Ovary (tissue), 9 donors: ENCODE measurements around the gene APEX1. TPM values are rescaled to one million over a fixed set of nuclear protein-coding genes. Genes with fewer than 3 reads are reported as not detected.

Experiments
- DNase-seq, 5 donors: peaks; one replicate each; pipeline ENCODE4 v3.0.0-alpha.2; 2019 to 2020
- H3K27ac ChIP-seq, 2 donors: fragments of 200-600 bp; one replicate each; pipeline versions ENCODE4 v1.5.1 to v1.8.0; 2019 to 2022
- H3K27me3 ChIP-seq: fragments of 200-600 bp; one replicate; pipeline ENCODE4 v1.8.0; 2022
- H3K36me3 ChIP-seq: fragments of 200-600 bp; sonication (generic); one replicate; pipeline ENCODE4 v1.5.1; 2019
- H3K4me1 ChIP-seq: one replicate; pipeline ENCODE4 v1.8.1; 2013; ENCODE audit warnings: mild to moderate bottlenecking, moderate library complexity; ENCODE audit not compliant: insufficient read depth
- H3K4me3 ChIP-seq: fragments of 200-600 bp; sonication (generic); one replicate; pipeline ENCODE4 v1.5.1; 2017
- H3K9me3 ChIP-seq, 2 donors: fragments of 200-600 bp in 1 of 2; sonication (generic) in 1 of 2; one replicate each; pipeline versions ENCODE4 v1.5.1 to v1.8.1; 2013 to 2019; ENCODE audit warnings: mild to moderate bottlenecking in 1 of 2, moderate library complexity in 1 of 2
- EP300 ChIP-seq: sonication (generic); formaldehyde crosslinking; IDR thresholded peaks from one replicate; pipeline ENCODE4 v1.6.1; 2017; ENCODE audit warnings: antibody characterized with exemption
- POLR2A ChIP-seq: fragments of 450-650 bp; IDR thresholded peaks from one replicate; pipeline ENCODE4 v1.6.1; 2017; ENCODE audit warnings: antibody characterized with exemption, mild to moderate bottlenecking, moderate library complexity
- WGBS, 3 donors: extraction: QIAGEN DNeasy Blood & Tissue Kit in 1 of 3; methylation state at CpG; one replicate each; pipeline versions ENCODE4 v1.1.5 to v1.1.7; 2013 to 2017; 5-methylcytosine and 5-hydroxymethylcytosine counted together
- intact Hi-C, 4 donors: fragments of 100-400 bp; cut with DNase I; formaldehyde crosslinking; loops; one replicate each; pipeline versions ENCODE4 v1.11.0 to v1.15.1; 2022 to 2023
- polyA plus RNA-seq, 2 donors: library from polyadenylated mRNA; stranded (reverse); fragments of 200-250 nt in 1 of 2; fragments of 350-450 nt in 1 of 2; fragmentation: Illumina TruSeq in 1 of 2; extraction: RNeasy Lipid Tissue Mini Kit (QIAGEN cat#74804) in 1 of 2; gene quantifications; one replicate each; pipeline ENCODE4 v1.2.3, GENCODE V29; 2013 to 2014
- total RNA-seq, 7 donors: library from RNA; depleted of rRNA in 2 of 7; stranded (reverse); fragments of >200 nt in 2 of 7; fragmentation: NEBNext Ultra II Directional in 3 of 7; extraction: Animal tissue kit (Norgen Biotek cat#: 25700) in 3 of 7; gene quantifications; one replicate each; pipeline versions ENCODE4 v1.1.0 to v1.2.4, GENCODE V29; 2016 to 2023
- TF ChIP-seq, protein P1 (sequence below), 3 donors: fragments of 450-650 bp in 2 of 3; fragments of 200-600 bp in 1 of 3; IDR thresholded peaks; one replicate each; pipeline versions ENCODE4 v1.5.1 to v1.8.0; 2016 to 2022; ENCODE audit warnings: antibody characterized with exemption in 3 of 3, mild to moderate bottlenecking in 1 of 3
- donor health status: DM: no; HTN: no; CAD: no; lungs with moderate emphysema.
- donor health status: DM: no; HTN: no; CAD: no.
- donor health status: Bipolar disorder and iron deficiency.
- donor health status: DM: yes; HTN: yes; CAD: no.
- donor health status: DM: no; HTN: no; CAD: no.
- donor health status: DM: yes; HTN: yes; CAD: no.

The APEX1 gene
- total and polyA plus RNA-seq, 9 donors, result 141 to 292 (median 170) TPM

DNA sequence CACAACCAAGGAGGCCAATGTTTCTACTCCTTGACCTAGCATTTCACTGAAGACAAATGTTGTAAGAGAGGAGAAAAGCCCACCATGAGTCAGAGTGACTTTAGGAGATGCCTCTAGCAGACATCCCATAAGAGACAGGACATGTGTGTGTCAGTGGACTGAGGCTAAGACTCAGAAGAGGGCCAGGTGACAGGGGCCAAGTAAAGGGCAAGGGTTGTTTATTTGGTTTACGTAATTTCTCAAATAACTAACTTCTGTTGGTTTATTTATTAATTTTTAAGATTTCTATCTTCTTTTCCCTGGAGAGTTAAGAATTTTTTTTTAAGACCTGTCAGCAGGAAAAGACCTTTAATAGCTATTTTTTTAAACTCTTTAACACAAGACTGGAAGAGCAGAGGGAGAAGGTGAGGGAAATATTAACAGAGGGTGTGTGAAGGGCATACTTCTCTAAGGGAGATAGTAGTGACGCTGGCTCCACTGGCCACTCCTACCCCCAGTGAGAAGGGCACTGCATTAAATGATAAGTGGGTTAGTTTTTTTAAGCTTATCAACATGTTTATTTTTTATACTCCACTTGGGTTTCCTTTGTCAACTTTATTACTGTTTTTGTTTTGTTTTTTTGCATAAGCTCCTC, 17.6 kb downstream of the APEX1 start:
- H3K36me3 ChIP-seq, result no peaks in the 10 kb centered on the region

DNA sequence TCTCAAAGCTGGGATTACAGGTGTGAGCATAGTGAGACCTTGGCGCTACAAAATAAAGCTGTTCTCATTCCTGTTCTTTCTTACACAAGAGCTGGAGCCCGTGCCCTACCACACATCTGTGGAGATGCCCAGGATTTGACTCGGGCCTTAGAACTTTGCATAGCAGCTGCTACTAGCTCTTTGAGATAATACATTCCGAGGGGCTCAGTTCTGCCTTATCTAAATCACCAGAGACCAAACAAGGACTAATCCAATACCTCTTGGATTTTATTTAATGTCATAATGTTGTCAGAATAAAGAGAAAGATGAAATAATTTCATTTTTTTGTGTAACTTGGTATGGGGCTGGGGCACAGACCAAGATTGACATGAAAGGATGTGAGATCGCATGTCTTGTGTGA, 21.8 kb downstream of the APEX1 start:
- 85 to 90% (median 85%) methylated on average over 5 of the region's 5 CpGs for WGBS, 3 donors
- no peaks in the 10 kb centered on the region for H3K4me1 ChIP-seq
- no peak for TF ChIP-seq POLR2A
- TF ChIP-seq, protein P1, sequence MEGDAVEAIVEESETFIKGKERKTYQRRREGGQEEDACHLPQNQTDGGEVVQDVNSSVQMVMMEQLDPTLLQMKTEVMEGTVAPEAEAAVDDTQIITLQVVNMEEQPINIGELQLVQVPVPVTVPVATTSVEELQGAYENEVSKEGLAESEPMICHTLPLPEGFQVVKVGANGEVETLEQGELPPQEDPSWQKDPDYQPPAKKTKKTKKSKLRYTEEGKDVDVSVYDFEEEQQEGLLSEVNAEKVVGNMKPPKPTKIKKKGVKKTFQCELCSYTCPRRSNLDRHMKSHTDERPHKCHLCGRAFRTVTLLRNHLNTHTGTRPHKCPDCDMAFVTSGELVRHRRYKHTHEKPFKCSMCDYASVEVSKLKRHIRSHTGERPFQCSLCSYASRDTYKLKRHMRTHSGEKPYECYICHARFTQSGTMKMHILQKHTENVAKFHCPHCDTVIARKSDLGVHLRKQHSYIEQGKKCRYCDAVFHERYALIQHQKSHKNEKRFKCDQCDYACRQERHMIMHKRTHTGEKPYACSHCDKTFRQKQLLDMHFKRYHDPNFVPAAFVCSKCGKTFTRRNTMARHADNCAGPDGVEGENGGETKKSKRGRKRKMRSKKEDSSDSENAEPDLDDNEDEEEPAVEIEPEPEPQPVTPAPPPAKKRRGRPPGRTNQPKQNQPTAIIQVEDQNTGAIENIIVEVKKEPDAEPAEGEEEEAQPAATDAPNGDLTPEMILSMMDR (IDR thresholded peaks at IDR 0.05), result no peak
- TF ChIP-seq EP300, result no peak
- no peaks in the 10 kb centered on the region for H3K36me3 ChIP-seq
- intact Hi-C loops, result no loop called here
- no peak overlapping the region for H3K27ac ChIP-seq
- no peaks in the 10 kb centered on the region for H3K27me3 ChIP-seq
- no peak overlapping the region for H3K4me3 ChIP-seq
- H3K9me3 ChIP-seq, result no peaks in the 10 kb centered on the region
- no peak for DNase-seq

More for the DNA sequence above, 17.6 kb downstream of the APEX1 start:
- no peaks in the 10 kb centered on the region for H3K27me3 ChIP-seq
- no peaks in the 10 kb centered on the region for H3K9me3 ChIP-seq
- 77 to 92% (median 81%) methylated on average over 2 of the region's 2 CpGs for WGBS, 3 donors
- peaks cover 2% of the 10 kb centered on the region for H3K4me1 ChIP-seq
- DNase-seq, result no peak
- H3K27ac ChIP-seq, result no peak overlapping the region
- no peak overlapping the region for H3K4me3 ChIP-seq
- no peak for TF ChIP-seq POLR2A
- no peak for TF ChIP-seq EP300
- TF ChIP-seq, protein P1 (IDR thresholded peaks at IDR 0.05), result no peak
- intact Hi-C loops, result no loop called here

DNA sequence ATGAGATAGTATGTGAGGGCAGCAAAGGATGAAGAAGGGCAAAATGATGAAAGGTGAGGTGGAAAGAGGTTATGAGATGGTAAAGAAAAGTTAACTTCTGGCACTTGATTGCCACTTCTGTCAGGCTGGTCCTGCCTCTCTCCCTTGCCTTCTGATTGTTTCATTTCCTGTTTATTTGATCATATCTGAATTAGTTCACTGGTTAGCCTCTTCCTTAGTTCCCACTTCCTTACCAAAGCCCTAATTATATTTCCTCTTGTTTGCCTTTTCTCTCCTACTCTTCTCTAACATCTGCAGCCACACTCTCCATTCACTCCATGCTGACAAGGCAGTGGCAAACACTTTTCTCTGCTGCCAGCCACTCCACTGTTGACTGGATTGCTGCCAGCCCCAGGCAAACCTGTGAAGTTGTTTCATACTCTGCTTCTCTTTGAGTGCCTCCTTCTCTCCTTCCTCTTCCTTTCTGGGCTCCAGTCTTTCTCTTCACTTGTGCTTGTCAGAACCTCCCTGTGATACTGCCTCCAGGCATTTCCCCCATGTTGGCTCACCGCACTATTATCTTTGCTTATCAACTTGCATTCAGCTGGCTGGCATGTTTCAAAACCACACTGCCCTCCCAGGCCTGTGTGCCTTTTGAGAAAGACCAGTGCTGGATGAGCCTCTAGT, 22.3 kb downstream of the APEX1 start:
- DNase-seq, result no peak
- no peak for TF ChIP-seq EP300
- TF ChIP-seq, protein P1 (IDR thresholded peaks at IDR 0.05), result no peak
- TF ChIP-seq POLR2A, result no peak
- Histone ChIP-seq H3K27ac (no peak overlapping the region), H3K4me3 (no peak overlapping the region), H3K4me1 (no peaks in the 10 kb centered on the region), H3K9me3 (no peaks in the 10 kb centered on the region), H3K27me3 (no peaks in the 10 kb centered on the region), H3K36me3 (no peaks in the 10 kb centered on the region)
- WGBS, 3 donors, result 14 to 54% (median 22%) methylated on average over 1 of the region's 1 CpG
- intact Hi-C loops, result no loop called here

DNA sequence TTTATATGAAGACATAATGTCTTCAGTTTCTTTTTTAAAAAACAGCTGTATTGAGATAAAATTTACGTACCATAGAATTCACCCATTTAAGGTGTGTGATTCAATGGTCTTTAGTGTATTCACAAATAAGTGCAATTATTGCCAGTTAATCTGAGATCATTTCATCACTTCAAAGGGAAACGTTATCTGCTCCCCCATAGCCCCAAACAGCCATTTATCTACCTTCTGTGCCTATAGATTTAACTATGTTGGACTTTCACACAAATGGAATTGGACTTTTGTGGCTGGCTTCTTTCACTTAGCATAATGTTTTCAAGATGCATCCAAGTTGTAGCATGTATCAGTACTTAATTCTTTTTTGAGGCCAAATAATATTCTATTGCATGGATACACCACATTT, 23.9 kb downstream of the APEX1 start:
- H3K4me3 ChIP-seq, result no peak overlapping the region
- intact Hi-C loops, result no loop called here
- H3K4me1 ChIP-seq, result no peaks in the 10 kb centered on the region
- no peak overlapping the region for H3K27ac ChIP-seq
- no peaks in the 10 kb centered on the region for H3K27me3 ChIP-seq
- no peaks in the 10 kb centered on the region for H3K36me3 ChIP-seq
- TF ChIP-seq, protein P1 (IDR thresholded peaks at IDR 0.05), result no peak
- no peak for TF ChIP-seq POLR2A
- no peak for TF ChIP-seq EP300
- no peaks in the 10 kb centered on the region for H3K9me3 ChIP-seq
- no peak for DNase-seq
- WGBS, 3 donors, result 81 to 92% (median 85%) methylated on average over 2 of the region's 2 CpGs
